LNCaP clone FGC (cell line): ENCODE data around the gene CEP85L.

Experiments used
- DNase-seq: peaks from one replicate; pipeline ENCODE4 v3.0.0-alpha.2; 2011; ENCODE audit warnings: low read depth
- H3K4me3 ChIP-seq: 2 replicates; pipeline ENCODE4 v1.5.1; 2011; ENCODE audit warnings: mild to moderate bottlenecking, low read depth, low read length, control low read depth
- TF ChIP-seq, protein P1 (sequence below): IDR thresholded peaks from 2 replicates; pipeline ENCODE4 v1.5.1; 2012; ENCODE audit warnings: mild to moderate bottlenecking; ENCODE audit not compliant: control insufficient read depth, insufficient read depth; ENCODE audit errors: extremely low read depth

The CEP85L gene

DNA sequence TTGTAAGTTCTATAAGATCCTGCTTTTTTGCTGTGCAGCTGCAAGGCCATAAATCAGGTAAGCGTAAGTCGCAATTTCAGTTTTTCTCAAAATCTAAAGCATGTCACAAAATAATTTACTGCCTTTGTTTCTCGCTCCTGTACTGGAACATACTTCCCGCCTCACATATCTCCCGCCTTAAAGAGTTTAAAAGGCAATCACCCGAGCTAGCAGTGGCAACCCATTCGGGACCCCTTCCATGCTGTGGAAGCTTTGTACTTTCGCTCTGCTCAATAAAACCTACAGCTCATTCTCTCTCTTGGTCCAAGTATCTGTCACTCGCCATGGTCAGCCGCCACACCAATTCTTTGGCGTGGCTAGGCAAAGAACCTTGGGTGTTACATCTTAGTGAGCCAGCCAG lies 34.0 kb downstream of the CEP85L start:
- DNase-seq = no peak
- TF ChIP-seq, protein P1, sequence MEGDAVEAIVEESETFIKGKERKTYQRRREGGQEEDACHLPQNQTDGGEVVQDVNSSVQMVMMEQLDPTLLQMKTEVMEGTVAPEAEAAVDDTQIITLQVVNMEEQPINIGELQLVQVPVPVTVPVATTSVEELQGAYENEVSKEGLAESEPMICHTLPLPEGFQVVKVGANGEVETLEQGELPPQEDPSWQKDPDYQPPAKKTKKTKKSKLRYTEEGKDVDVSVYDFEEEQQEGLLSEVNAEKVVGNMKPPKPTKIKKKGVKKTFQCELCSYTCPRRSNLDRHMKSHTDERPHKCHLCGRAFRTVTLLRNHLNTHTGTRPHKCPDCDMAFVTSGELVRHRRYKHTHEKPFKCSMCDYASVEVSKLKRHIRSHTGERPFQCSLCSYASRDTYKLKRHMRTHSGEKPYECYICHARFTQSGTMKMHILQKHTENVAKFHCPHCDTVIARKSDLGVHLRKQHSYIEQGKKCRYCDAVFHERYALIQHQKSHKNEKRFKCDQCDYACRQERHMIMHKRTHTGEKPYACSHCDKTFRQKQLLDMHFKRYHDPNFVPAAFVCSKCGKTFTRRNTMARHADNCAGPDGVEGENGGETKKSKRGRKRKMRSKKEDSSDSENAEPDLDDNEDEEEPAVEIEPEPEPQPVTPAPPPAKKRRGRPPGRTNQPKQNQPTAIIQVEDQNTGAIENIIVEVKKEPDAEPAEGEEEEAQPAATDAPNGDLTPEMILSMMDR = no peak
- no peak overlapping the region for H3K4me3 ChIP-seq

DNA sequence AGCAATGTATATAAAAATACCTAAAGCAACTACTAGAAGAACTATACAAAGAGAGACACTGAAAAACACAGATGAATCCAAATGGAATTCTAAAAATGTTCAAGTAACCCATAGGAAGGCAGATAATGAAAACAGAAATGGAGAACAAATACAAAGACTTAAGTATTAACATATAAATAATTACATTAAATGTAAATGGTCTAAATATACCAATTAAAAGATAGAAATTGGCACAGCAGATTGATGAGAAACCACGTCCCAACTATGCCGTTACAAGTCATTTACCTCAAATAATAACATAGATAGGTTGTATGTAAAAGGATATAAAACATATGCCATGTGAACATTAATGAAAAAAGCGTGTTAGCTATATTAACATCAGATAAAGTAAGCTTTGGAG lies 40.1 kb downstream of the CEP85L start:
- TF ChIP-seq, protein P1 = no peak
- DNase-seq = no peak
- H3K4me3 ChIP-seq = no peak overlapping the region

DNA sequence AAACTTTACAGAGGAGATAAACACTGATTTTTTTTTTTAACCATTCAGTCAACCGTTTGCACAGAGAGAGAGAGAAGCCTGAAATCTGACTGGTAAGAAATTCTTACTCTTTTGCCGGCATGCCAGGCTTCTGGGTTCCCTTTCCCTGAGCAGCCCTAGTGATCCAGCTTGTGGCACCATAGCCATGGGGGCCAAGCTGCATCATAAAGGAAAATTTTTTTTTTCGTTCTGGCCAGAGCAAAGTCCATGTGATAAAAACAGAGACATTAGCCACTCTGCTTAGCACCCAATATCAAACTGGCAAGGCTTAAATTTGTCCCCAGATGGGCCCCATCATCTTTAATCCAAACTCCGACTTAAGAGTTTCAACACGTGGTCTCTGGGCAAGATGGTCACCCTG lies 44.5 kb downstream of the CEP85L start:
- H3K4me3 ChIP-seq = no peak overlapping the region
- TF ChIP-seq, protein P1 = no peak
- DNase-seq = no peak

DNA sequence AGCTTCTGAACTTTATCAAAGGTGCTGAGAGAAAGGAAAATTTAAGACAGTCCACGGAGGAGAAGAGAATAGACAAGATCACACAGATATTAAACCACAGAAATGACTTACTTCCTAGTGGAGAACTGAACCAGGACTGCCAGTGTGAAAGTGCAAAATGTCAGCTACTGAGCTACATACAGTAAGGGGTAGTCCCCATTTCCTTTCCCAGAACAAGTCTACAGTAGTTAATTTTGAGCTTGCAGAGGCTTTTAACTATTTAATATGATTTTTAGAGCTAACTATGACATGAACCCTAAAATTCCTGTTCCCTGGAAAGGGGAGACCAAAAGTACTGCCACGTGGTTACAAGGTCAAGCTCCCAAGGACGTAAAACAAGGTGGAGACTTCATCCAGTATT lies 45.1 kb downstream of the CEP85L start:
- TF ChIP-seq, protein P1 = no peak
- no peak overlapping the region for H3K4me3 ChIP-seq
- DNase-seq = no peak

DNA sequence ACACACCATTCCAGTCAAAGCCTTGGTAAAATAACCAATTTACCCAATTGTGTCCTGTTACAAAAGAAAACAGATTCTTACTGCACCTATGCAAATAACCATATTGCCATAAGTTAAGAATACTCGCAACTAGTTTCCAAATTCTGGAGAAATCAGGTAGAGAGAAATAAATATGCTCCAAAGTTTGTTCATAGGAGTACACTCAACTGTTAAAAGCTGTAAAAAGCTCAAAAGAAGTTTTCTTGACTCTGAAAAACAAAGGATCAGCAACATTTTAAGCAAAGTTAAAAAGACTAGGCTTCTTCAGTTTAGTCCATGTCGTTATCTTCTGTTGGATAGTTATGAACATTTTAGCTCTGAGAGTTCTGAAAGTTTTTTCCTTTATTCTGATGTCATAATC lies 48.0 kb downstream of the CEP85L start:
- no peak overlapping the region for H3K4me3 ChIP-seq
- DNase-seq = no peak
- TF ChIP-seq, protein P1 = no peak

DNA sequence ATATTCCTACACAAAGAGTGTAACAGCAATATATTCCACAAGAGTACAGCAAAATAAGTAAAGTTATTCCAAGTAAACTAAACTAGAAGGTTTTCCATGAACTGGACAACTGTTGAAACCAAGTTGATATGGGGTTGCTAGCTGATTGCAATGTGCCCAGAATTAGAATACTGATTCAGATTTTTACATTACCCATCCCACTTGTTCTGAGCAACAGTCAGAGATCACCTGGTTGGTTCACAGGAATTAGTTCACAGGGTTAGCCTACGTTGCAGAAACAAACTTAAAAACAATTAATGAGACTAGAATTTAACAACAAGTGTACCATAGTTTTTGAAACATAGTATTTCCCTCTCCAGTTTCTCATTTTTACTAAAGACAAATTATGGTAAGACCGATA lies 49.1 kb downstream of the CEP85L start:
- no peak overlapping the region for H3K4me3 ChIP-seq
- no peak for DNase-seq
- TF ChIP-seq, protein P1 = no peak

DNA sequence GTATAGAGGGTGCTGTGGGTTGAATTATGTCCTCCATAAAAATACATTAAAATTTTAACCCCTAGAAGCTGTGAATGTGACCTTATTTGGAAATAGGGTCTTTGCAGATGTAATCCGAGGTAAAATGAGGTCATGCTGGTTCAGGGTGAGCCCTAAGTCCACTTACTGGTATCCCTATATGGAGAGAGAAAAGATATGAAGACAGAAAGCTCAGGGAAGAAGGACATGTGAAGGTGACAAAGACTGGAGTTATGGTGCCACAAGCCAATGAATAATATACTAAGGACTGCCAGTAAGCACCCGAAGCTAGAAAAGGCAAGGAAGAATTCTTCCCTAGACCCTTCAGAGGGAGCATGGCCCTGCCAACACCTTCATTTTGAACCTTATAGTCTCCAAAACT lies 53.1 kb downstream of the CEP85L start:
- no peak overlapping the region for H3K4me3 ChIP-seq
- DNase-seq = no peak
- TF ChIP-seq, protein P1 = no peak
